Sciatic nerve (tissue), 2 donors: ENCODE results near the gene HPSE2. TPM values are rescaled to one million over a fixed set of nuclear protein-coding genes. Genes with fewer than 3 reads are reported as not detected.

Experiments
- ATAC-seq: fragments of 200-7000 bp; cut with Tn5 transposase; one replicate; pipeline ENCODE4 v1.9.1; 2020; ENCODE audit warnings: mild to moderate bottlenecking, moderate library complexity
- DNase-seq: peaks from one replicate; pipeline ENCODE4 v3.0.0-alpha.2; 2020; ENCODE audit warnings: low spot score
- intact Hi-C: fragments of 100-400 bp; cut with DNase I; formaldehyde crosslinking; loops from one replicate; pipeline ENCODE4 v1.14.2; 2022
- total RNA-seq: library from RNA; stranded (reverse); fragmentation: NEBNext Ultra II Directional; extraction: Animal tissue kit (Norgen Biotek cat#: 25700); gene quantifications from one replicate; pipeline ENCODE4 v1.2.1, GENCODE V29; 2021
- donor health status: DM: no; HTN: no; CAD: no.
- donor health status: DM: no; HTN: no; CAD: no.

HPSE2 gene
- total RNA-seq, 1 donor from 2014 or later, result 1.7 TPM

DNA sequence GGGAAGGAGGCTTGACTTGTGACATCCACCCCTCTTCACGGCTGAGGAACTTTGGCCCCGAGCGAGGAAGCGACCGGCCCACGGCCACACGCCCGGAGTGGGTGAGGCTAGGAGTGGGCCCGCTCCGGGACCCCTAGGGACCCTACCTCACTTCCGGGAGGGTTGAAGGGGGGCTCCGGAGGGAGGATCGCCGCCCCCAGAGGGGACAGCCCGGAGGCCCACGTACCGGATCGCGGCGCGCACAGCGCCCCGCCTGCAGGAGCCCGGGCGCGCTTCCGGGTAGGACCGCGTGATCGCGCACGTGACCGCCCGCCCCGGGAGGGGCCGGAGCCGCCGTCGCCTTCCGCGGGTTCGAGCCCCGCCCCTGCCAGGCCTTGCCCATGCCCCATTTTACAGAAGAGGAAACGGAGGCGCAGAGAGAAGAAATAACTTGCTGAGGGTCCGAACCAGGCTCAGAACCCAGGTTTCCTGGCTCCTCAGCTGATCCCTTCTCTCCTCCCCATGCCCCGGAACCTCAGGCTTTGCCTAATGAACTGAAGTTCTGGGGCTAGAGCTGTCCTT lies 788.9 kb downstream of the HPSE2 start, which contains the start of gene HPS1:
TSS of gene HPS1 (minus strand) at position 275 of the 561 bp plus-strand sequence. CDS start 3,695 bp downstream, outside the sequence.
- intact Hi-C loops, result no loop called here

DNA sequence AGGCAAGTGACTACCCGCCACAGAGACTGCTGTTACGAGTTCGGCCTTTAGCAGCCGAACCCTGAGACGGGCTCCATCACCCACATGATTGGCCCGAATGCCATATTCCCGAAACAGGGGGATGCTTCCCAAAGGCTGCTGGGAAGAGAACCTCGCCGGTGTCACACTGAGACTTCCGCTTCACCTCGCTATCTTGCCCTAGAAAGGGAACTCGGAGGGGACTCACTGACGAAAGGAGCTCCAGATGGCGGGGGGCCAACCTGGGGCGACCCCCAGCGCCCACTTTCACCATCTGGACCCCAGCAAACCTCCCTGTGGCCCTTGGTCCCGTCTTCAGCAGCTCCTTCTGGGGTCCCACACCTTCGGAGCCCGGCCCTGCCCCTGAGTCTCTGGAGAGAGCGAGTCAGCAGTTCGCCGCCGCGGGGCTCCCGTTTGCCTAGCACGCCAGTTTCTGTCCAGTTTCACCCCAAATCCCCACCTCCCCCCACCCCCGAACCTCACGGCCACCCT lies 789.4 kb downstream of the HPSE2 start:
- peak; percentile 63 for ATAC-seq
- DNase-seq, result no peak
- intact Hi-C loops, result no loop called here

More for the DNA sequence above, 788.9 kb downstream of the HPSE2 start, which contains the start of gene HPS1:
- DNase-seq (peak; percentile 92), ATAC-seq (peak; percentile 96)

DNA sequence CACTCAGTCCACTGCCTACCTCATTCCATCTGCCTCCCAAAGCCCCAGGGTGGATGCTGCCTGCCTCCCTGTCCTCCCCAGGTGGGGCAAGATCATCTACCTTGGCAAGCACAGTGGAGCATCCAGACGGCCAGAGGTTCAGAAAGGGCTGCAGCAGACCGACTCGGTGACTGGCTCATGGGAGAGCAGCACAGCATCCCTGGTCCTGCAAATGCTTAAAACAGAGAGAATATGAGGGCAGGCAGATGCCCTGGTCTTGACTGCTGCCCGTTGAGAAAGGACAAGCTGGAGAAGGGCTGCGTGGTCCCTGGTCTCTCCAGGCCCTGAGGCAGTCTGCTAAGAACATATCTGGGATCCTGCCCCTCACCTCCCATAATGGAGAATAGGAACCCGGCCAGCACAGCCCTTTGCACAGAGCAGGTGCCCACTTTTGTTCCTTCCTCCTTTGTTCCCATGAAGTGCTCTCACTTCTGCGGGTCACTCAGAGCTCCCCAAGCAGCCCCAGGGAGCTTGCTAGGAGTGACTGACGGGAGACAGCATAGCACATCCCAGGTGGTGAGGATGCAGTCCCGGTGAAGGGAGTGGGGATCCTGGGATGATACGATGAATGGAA lies 790.3 kb downstream of the HPSE2 start:
- intact Hi-C loops, result no loop called here
- no peak for ATAC-seq
- DNase-seq, result no peak

DNA sequence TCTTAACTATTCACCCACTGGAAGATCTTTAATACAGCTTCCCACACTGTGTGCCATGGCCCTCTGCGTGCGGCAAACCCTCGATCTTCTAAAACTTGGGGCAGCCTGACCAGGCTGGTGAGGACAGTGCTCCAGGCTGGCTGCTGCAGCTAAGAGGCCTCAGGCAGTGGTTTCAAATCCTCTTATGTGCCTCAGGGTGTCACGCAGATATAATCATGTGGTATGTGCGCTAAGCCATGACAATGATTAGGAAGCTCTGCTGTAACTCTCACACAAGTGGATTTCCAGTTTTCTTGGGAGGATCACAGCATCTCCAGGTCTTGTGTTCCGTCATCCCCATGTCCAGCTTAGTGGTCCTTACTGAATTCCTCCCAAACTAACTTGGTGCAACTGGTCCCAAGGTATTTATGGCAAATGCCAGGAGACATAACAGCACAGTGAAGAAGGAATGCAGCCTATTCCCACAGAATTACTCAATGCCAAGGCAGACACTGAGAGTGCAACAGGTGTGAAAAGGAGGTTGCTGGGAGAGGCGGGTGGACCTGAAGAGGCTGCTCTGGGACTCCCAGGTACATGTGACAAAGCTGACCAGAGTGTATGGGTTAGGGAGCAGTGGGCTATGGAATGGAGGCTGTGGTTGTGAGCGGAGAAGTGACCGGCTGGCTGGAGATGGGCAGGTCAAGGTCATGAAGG lies 791.2 kb downstream of the HPSE2 start:
- intact Hi-C loops, result no loop called here
- ATAC-seq, result no peak

DNA sequence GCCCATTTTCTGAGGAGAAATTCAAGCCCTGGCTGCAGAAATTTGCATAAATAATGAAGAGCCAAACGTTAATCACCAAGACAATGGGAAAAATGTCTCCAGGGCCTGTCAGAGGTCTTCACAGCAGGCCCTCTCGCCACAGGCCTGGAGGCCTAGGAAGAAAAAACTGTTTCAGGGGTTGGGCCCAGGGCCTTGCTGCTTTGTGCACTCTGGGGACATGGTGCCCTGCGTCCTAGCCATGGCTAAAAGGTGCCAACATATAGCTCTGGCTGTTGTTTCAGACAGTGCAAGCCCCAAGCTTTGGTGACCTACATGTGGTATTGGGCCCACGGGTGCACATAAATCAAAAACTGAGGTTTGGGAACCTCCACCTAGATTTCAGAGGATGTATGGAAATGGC lies 796.9 kb downstream of the HPSE2 start:
- intact Hi-C loops, result no loop called here
- DNase-seq, result no peak
- ATAC-seq, result no peak

More for the DNA sequence above, 791.2 kb downstream of the HPSE2 start:
- no peak for DNase-seq

DNA sequence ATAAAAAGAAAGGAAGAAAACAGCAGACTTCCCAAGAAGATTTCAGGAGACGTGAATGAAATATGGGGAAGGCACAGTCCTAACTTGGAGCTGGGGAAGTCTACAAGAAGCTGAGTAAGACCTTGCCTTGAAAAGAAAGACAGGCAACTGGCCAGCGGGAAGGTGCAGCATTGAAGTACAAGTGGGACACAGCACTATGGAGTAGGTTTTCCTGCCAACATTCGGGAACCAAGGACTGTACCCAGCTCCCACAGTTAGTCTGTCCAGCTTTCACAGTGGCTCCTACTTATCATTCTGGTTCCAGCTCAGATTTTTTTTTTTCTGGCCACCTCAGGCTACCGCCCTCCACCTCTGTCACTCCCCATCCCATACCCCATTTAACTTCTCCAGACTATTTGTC lies 798.9 kb downstream of the HPSE2 start:
- intact Hi-C loops, result no loop called here
- ATAC-seq (no peak), DNase-seq (no peak)

DNA sequence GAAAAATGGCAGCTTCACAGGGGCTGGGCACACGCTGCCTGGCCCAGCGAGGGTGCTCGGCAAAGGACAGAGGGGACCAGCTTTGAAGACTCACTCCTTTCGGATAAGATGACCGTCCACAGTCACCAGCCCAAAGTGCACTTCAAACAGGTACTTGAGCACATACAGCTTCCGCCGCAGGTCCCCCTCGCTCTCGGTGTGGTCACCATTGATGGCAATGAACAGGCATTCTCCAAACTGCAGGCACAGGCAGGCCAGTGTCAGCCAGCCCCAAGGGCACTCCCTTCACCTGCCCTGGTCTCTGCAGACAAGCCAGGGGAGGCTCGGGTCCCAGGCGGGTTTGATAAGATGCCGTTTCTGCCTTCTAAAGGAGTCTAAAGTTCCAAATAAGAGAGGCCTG lies 800.5 kb downstream of the HPSE2 start:
- DNase-seq, result no peak
- no peak for ATAC-seq
- intact Hi-C loops, result no loop called here

DNA sequence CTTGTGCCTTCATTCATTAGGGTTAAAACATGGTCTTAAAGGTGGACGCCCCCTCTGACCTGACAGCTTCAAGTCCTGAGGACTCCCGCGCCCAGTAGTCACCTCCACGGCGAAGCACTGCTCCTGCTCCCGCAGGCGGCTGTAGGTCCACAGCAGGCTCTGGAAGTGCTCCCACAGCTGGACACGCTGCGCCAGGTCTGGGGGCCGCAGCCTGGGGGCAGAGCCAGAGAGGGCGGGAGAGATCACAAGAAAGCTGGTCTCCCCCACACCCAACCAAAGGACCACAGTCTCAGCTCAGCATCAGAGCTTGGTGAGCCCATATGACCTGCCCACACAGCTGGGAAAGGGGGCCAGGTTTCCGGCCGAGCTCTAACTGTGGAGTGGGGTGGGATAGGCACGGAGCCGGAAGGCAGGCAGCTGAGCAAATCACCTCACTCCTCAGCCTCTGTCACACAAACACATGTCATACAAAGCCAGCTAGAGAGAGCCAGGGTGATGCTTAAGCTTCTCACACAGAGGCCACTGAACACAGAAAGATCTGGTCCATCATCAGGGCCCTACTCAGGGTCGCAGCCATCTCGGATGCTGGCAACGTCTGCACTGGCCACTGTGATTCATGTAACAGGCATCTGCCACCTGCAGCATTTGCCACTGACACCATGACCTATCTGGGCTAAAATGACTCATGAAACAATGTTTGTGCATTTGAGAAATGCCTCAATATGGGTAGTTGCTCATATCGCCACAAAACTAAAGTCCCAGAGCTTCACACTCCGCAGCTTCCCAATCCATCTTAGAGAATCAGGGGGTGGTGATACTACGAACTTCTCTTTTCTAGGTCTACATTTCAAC lies 801.5 kb downstream of the HPSE2 start:
- no peak for DNase-seq
- intact Hi-C loops, result no loop called here
- ATAC-seq, result no peak

DNA sequence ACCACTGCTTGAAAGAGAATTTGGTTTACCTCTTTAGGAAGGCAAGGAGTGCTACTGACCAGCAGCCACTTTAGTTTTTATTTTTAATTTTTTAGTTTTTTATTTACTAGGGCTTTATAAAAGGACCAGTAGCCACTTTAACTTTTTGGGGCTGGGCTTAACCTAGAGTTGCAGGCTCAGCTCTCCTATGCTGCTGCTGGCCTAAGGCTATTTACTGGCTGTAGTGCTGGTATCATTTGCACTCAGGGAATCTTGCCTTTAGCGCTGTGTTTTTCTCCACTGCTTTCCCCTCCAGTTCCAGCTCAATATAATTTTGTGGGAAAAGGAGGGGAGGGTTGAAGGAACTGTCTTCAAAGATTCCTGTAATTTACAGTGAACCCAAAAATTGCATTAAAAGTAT lies 802.3 kb downstream of the HPSE2 start:
- intact Hi-C loops, result no loop called here
- DNase-seq (no peak), ATAC-seq (no peak)

DNA sequence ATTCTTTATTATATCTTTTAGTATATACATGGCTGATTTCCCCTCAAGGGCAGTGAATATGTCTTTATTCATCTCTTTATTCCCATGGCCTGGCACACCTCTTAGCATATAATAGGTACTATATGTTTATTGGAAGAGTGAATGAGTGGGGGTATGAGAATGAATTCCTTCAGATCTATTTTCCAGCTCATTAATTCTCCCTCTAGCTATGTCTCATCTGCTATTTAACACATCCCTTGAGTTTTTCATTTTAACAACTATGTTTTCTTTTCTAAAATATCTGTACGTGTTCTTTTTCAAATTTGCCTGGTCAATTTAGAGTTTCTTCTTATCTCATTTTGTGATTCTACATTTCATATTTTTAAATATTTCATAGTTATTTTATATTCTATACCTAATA lies 803.3 kb downstream of the HPSE2 start:
- intact Hi-C loops, result no loop called here
- DNase-seq (no peak), ATAC-seq (no peak)

DNA sequence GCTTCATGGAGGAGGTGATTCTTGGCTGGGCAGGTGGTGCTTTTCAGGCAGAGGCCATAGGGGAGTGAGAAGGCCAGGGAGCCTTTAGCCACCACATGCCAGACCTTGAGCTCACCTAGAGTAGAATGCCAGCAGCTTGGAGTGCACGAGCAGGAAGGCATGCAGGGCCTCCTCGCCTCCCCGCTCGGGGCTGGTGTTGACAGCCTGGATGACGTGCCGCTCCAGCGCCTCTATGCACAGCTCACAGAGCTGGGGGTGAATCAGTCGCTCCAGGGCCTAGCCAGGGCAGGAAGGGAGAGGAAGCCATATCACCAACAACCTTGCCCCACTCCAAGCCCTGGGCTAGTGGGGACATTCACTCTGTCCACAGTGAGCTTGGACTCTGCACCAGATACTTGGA lies 804.6 kb downstream of the HPSE2 start:
- no peak for ATAC-seq
- DNase-seq, result no peak
- intact Hi-C loops, result no loop called here

DNA sequence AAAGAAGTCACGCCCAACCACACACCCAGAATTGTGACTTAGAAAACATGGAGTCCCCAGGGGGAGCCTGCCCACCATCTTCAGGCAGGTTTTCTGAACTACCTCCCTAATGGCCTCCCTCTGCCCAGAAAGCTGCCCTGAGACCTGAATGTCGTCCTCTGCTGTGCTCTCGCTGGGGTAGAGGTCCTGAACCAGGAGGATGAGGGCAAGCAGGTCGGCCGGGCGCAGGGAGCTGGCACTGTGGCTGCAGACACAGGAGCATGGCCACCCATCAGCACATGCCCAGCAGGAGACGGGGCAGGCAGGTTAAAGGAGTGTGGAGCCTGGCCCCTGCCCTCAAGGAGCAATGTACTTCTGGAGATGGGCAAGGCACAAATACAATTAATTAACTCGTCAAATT lies 805.2 kb downstream of the HPSE2 start:
- no peak for ATAC-seq
- intact Hi-C loops, result no loop called here
- no peak for DNase-seq

DNA sequence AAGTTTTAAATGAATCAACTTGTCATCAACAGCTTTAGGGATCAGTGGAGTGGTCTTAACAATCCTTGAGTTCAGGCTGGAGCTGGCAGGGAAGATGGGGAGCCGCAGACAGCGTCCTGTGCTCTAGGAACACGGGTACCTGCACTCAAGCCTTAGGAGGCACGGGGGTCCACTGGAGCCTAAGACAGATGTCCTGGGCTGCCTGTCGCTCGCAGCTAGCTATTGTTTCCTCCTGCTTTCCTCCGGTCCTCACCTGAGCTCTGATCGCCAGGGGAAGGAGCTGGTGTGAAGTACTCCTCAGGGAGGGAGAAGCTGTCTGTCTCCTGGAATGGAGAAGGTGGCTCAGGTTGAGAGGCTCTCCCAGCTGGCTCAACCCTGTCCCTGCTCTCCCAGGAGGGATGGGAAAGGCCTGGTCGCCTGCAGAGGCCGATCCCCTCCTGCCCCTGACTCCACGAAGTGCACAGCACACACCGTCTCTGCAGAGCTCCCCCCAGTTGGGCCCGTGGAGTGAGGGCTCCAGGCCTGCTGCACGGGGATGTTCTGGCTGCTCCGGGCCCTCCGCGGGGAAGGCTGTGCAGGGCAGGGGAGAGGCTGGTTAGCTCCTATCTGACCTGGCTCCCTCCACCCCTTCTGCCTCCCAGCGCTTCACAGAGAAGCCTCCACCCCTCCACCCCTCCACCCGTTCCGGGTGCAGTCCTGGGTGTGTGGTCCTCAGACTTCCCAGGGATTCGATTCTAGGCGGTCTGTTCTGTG lies 806.2 kb downstream of the HPSE2 start:
- intact Hi-C loops, result no loop called here
- DNase-seq (no peak), ATAC-seq (no peak)

DNA sequence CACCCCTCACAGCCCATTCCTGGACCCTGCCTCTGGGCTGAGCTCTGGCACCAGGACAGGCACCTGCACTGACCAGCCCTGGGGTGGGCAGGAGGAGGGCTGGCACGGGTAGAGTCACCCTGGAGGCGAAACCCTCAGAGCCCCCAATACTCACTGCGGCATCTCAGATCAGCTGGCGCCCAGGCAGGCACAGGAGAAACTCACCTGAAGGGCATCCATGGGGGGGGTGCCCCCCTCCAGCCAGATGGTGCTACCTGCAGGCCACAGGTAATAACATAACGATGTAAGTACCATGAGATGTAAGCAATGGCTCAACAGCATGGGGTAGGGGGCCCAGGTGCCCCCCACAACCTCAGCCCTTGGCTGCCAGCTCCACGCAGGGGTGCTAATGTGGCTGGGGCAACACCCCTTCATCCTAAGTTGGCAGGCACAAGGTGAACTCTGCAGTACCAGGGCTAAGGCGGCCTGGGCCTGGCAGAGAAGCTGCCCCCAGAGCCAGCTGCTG lies 808.6 kb downstream of the HPSE2 start:
- DNase-seq, result no peak
- ATAC-seq, result no peak
- intact Hi-C loops, result no loop called here

DNA sequence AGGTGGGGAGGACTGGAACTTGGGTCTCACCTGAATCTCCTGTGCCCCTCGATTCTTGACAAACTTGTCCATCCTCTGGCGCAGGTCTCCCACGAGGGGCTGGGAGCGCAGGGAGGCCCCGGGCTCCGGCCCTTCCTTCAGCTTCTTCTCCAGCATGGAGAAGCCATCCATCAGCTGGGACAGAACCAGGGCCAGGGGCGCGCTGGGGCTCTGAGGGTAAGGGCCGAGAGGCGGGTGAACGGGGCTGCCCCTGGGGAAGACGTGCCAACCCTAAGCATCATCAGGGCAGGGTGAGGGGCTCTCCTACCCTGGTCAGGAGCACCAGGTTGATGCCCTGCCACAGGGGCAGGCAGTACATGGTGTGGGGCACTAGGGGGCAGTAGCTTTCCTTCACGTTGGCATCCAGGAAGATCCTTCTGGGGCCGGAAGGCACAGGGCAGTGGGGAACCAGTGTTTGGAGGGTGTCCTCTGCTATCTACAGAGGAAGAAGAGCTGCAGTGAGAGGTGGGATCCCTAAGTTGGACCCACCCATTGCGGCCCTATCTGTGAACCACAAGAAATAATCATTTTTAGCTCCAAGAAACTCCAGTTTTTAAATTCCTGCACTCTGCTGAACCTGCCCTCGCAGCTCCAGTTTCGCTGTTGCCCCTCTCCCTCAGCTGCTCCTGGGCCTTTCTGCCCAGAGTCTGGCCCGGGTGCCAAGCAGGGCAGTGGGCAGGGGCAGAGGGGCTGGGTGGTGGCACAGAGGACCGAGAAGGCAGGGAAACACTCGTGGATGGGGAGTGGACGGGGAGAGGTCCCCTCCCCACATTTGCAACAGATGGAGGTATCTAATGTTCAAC lies 809.9 kb downstream of the HPSE2 start:
- DNase-seq (no peak), ATAC-seq (peak; percentile 36)
- intact Hi-C loops, result no loop called here

DNA sequence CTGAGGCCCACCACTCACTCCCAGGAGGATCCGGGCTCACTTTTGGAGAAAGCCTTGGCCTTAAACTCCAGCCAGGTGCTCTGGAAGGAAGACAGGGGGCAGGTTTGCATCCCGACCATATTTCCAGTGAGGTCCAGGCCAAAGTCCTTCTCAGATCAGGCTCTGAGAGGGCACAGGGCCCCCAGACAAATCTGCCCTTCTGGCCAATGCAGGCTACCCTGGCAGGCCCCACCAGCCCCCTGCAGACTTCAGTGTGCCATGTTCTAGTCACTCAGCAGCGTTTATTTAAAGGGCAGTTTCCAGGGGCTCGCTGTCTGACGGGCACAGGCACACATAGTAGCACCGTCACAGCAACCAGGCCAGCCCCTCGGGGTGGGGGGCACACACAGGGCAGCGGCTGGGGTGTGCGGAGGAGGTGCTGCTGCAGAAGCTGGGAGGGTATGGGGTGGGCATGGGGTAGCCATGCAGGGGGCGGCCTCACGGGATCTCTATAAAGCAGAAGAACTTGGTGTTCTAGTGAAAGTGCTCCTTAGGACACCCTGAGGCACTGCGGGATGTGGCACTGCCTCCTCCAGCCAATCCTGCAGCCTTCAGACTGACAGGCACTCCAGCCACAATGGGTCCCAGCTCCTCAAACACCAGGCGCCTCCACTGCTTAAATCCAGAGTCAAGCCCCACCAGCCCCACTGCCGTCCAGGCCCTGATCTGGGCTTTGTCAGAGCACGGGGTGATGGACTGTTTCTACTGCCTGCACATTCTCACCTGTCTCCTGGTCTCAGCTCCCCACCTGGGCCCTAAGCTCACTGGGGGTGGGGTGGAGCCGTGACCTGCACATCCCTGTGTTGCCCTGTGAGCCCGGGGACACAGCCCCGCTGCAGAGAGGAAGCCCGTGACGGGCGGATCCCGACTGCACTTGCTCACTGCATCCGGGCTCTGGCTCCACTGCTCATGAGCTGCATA lies 811.1 kb downstream of the HPSE2 start:
- no peak for DNase-seq
- no peak for ATAC-seq
- intact Hi-C loops, result no loop called here

DNA sequence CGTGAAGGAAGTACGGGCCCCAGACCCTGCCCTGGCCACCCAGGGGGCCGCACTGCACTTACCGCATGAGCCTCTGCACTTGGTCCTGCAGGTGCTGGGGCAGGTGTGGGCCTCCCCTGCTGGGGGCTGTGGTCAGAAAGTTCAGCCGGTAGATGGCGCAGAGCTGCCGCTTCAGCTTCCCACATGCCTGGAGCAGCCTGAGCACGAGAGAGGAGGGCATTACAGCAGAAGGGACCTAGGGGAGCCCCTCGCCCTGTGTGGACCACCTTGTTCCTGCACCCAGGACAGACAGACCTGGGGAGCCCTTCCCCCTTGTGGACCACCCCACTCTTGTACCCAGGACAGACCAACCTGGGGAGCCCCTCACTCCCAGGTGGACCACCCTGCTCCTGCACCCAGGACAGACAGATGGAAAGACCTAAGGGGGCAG lies 811.9 kb downstream of the HPSE2 start:
- no peak for ATAC-seq
- intact Hi-C loops, result no loop called here
- no peak for DNase-seq
